HepG2 (cell line): ENCODE data around the gene C20orf141. TPM values are rescaled to one million over a fixed set of nuclear protein-coding genes. Genes with fewer than 3 reads are reported as not detected.

ENCODE experiments used
- ELF3 ChIP-seq: IDR thresholded peaks from 2 replicates; pipeline ENCODE4 v1.6.1; 2016; ENCODE audit warnings: missing genetic modification reagents, missing compliant biosample characterization
- KAT7 ChIP-seq: IDR thresholded peaks from 2 replicates; pipeline ENCODE4 v1.6.1; 2018; ENCODE audit warnings: borderline replicate concordance, missing compliant biosample characterization
- MAFG ChIP-seq: sonication (generic); formaldehyde crosslinking; IDR thresholded peaks from 2 replicates; pipeline ENCODE4 v1.5.1; 2020; ENCODE audit warnings: mild to moderate bottlenecking, missing genetic modification reagents
- MXD4 ChIP-seq: IDR thresholded peaks from 2 replicates; pipeline ENCODE4 v1.6.1; 2016; ENCODE audit warnings: mild to moderate bottlenecking, missing biosample characterization, missing genetic modification reagents
- RAD21 ChIP-seq: fragments of 450-650 bp; formaldehyde crosslinking; IDR thresholded peaks from 2 replicates; pipeline ENCODE4 v1.5.0; 2020; ENCODE audit warnings: mild to moderate bottlenecking
- SP4 ChIP-seq: sonication (generic); formaldehyde crosslinking; IDR thresholded peaks from 2 replicates; pipeline ENCODE4 v1.8.1; 2023; ENCODE audit warnings: mild to moderate bottlenecking, missing genetic modification reagents
- TEAD3 ChIP-seq: optimal IDR thresholded peaks from 2 replicates; pipeline ENCODE3; 2016; ENCODE audit warnings: borderline replicate concordance
- TOPORS ChIP-seq: sonication (generic); formaldehyde crosslinking; IDR thresholded peaks from 2 replicates; pipeline ENCODE4 v1.8.0; 2023; ENCODE audit warnings: mild to moderate bottlenecking, missing genetic modification reagents
- ZBTB33 ChIP-seq: sonication (generic); formaldehyde crosslinking; IDR thresholded peaks from 2 replicates; pipeline ENCODE4 v1.4.0; 2020; ENCODE audit warnings: missing genetic modification reagents
- ZC3H4 ChIP-seq: sonication (generic); formaldehyde crosslinking; IDR thresholded peaks from 2 replicates; pipeline ENCODE4 v1.4.0; 2020; ENCODE audit warnings: missing genetic modification reagents, borderline replicate concordance
- ZNF280B ChIP-seq: sonication (generic); formaldehyde crosslinking; IDR thresholded peaks from 2 replicates; pipeline ENCODE4 v1.5.0; 2020; ENCODE audit warnings: missing genetic modification reagents, mild to moderate bottlenecking, borderline replicate concordance
- ZNF503 ChIP-seq: sonication (generic); formaldehyde crosslinking; IDR thresholded peaks from 2 replicates; pipeline ENCODE4 v1.4.0; 2020; ENCODE audit warnings: missing genetic modification reagents
- ZNF510 ChIP-seq: sonication (generic); formaldehyde crosslinking; IDR thresholded peaks from 2 replicates; pipeline ENCODE4 v1.4.0; 2020; ENCODE audit warnings: low read depth, mild to moderate bottlenecking, missing genetic modification reagents
- ZNF839 ChIP-seq: sonication (generic); formaldehyde crosslinking; IDR thresholded peaks from 2 replicates; pipeline ENCODE4 v1.4.0; 2020; ENCODE audit warnings: missing genetic modification reagents, mild to moderate bottlenecking, borderline replicate concordance
- polyA plus RNA-seq, 8 experiments: library from polyadenylated mRNA; depleted of rRNA in 3 of 8; stranded (reverse) in 7 of 8; unstranded in 1 of 8; fragments of >200 nt; fragmentation: Illumina TruSeq in 4 of 8; extraction: Trizol in 4 of 8; gene quantifications; 2 replicates each; pipeline versions ENCODE4 v1.2.1 to v1.2.3, GENCODE V29; 2011 to 2016; ENCODE audit warnings: low read depth in 4 of 8, missing spikeins in 1 of 8, mixed read lengths in 1 of 8; ENCODE audit not compliant: insufficient read depth in 1 of 8
- total RNA-seq, 5 experiments: library from RNA; depleted of rRNA; stranded (reverse); fragments of >200 nt; fragmentation: Illumina TruSeq; extraction: Trizol; gene quantifications; 2 replicates each; pipeline ENCODE4 v1.2.3, GENCODE V29; 2016; ENCODE audit warnings: low read depth in 1 of 5
- TF ChIP-seq, protein P1 (sequence below): IDR thresholded peaks from 2 replicates; pipeline ENCODE4 v1.4.0; 2020; ENCODE audit warnings: mild to moderate bottlenecking, missing genetic modification reagents
- TF ChIP-seq, protein P2 (sequence below): sonication (generic); formaldehyde crosslinking; IDR thresholded peaks from 2 replicates; pipeline ENCODE4 v1.5.0; 2020; ENCODE audit warnings: mild to moderate bottlenecking, missing genetic modification reagents, moderate library complexity

The C20orf141 gene
- total and polyA plus RNA-seq, 2 of the 13 experiments (the other 11 are each of a cell fraction or from before 2014, with no cell fraction given) = not detected

DNA sequence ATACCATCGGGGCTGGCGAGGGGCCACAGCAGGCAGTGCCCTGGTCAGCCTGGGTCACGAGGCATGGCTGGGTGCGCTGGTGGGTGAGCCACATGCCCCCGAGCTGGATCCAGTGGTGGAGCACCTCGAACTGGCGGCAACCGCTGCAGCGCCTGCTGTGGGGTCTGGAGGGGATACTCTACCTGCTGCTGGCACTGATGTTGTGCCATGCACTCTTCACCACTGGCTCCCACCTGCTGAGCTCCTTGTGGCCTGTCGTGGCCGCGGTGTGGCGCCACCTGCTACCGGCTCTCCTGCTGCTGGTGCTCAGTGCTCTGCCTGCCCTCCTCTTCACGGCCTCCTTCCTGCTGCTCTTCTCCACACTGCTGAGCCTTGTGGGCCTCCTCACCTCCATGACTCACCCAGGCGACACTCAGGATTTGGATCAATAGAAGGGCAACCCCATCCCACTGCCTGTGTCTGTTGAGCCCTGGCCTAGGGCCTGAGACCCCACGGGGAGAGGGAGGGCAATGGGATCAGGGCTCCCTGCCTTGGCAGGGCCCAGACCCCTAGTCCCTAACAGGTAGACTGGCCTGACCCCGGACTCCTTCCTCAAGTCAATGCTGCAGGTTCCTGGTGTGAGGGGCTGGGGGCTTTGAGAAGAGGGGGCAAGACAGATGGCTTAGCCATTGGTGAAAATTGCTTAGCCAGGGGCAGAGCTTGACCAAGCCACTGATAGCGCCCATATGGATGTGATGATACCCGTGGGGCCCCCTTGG lies 2.0 kb downstream of the C20orf141 start (continued):
- TF ChIP-seq, protein P1, sequence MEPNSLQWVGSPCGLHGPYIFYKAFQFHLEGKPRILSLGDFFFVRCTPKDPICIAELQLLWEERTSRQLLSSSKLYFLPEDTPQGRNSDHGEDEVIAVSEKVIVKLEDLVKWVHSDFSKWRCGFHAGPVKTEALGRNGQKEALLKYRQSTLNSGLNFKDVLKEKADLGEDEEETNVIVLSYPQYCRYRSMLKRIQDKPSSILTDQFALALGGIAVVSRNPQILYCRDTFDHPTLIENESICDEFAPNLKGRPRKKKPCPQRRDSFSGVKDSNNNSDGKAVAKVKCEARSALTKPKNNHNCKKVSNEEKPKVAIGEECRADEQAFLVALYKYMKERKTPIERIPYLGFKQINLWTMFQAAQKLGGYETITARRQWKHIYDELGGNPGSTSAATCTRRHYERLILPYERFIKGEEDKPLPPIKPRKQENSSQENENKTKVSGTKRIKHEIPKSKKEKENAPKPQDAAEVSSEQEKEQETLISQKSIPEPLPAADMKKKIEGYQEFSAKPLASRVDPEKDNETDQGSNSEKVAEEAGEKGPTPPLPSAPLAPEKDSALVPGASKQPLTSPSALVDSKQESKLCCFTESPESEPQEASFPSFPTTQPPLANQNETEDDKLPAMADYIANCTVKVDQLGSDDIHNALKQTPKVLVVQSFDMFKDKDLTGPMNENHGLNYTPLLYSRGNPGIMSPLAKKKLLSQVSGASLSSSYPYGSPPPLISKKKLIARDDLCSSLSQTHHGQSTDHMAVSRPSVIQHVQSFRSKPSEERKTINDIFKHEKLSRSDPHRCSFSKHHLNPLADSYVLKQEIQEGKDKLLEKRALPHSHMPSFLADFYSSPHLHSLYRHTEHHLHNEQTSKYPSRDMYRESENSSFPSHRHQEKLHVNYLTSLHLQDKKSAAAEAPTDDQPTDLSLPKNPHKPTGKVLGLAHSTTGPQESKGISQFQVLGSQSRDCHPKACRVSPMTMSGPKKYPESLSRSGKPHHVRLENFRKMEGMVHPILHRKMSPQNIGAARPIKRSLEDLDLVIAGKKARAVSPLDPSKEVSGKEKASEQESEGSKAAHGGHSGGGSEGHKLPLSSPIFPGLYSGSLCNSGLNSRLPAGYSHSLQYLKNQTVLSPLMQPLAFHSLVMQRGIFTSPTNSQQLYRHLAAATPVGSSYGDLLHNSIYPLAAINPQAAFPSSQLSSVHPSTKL = no peak
- TF ChIP-seq ZC3H4 = no peak
- TF ChIP-seq RAD21 (CRISPR knock-in tag) = peak; percentile 49; the same call in 1 of the 2 replicates
- no peak for TF ChIP-seq KAT7
- TF ChIP-seq, protein P2, sequence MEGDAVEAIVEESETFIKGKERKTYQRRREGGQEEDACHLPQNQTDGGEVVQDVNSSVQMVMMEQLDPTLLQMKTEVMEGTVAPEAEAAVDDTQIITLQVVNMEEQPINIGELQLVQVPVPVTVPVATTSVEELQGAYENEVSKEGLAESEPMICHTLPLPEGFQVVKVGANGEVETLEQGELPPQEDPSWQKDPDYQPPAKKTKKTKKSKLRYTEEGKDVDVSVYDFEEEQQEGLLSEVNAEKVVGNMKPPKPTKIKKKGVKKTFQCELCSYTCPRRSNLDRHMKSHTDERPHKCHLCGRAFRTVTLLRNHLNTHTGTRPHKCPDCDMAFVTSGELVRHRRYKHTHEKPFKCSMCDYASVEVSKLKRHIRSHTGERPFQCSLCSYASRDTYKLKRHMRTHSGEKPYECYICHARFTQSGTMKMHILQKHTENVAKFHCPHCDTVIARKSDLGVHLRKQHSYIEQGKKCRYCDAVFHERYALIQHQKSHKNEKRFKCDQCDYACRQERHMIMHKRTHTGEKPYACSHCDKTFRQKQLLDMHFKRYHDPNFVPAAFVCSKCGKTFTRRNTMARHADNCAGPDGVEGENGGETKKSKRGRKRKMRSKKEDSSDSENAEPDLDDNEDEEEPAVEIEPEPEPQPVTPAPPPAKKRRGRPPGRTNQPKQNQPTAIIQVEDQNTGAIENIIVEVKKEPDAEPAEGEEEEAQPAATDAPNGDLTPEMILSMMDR (CRISPR knock-in tag) = peak; percentile 73
- TF ChIP-seq MXD4 = no peak
- TF ChIP-seq SP4 (CRISPR knock-in tag) = peak; percentile 34; the same call in 1 of the 2 replicates
- TF ChIP-seq ZNF503 = no peak
- TF ChIP-seq TEAD3 (CRISPR knock-in tag) = no peak
- peak; percentile 60; the same call in 1 of the 2 replicates for TF ChIP-seq ZNF280B
- TF ChIP-seq ZNF839 = no peak
- no peak for TF ChIP-seq ELF3 (CRISPR knock-in tag)
- no peak for TF ChIP-seq MAFG (CRISPR knock-in tag)
- TF ChIP-seq TOPORS (CRISPR knock-in tag) = no peak
- TF ChIP-seq ZNF510 (CRISPR knock-in tag) = no peak
- TF ChIP-seq ZBTB33 = no peak
